OCI-LY1 (cell line): ENCODE data around the gene MTMR2.
A peak's percentile ranks its signal among the peaks of the same experiment; 100 is the strongest.

ENCODE experiments used
- H2AFZ ChIP-seq: fragments of 200-600 bp; sonication (generic), shearing (Covaris generic); 2 replicates; pipeline ENCODE4 v1.6.0; 2014; ENCODE audit warnings: antibody characterized with exemption, mild to moderate bottlenecking, low read length
- H3F3A ChIP-seq: fragments of 200-600 bp; sonication (generic), shearing (Covaris generic); 2 replicates; pipeline ENCODE4 v1.6.0; 2014; ENCODE audit warnings: mild to moderate bottlenecking, antibody characterized with exemption, low read length, moderate library complexity; ENCODE audit not compliant: insufficient read depth
- H3K27ac ChIP-seq: fragments of 200-600 bp; sonication (generic); 2 replicates; pipeline ENCODE4 v1.5.1; 2014; ENCODE audit warnings: low read length, mixed run types, mild to moderate bottlenecking, low read depth; ENCODE audit not compliant: poor library complexity, severe bottlenecking
- H3K27me3 ChIP-seq: fragments of 200-600 bp; sonication (generic); 2 replicates; pipeline ENCODE4 v1.6.0; 2014; ENCODE audit warnings: antibody characterized with exemption, mild to moderate bottlenecking, low read length, moderate library complexity; ENCODE audit not compliant: insufficient read depth
- H3K36me3 ChIP-seq: fragments of 200-600 bp; sonication (generic); 2 replicates; pipeline ENCODE4 v1.6.1; 2014; ENCODE audit warnings: mild to moderate bottlenecking, antibody characterized with exemption, low read length, moderate library complexity, mixed read lengths; ENCODE audit not compliant: insufficient read depth
- H3K4me1 ChIP-seq: fragments of 200-600 bp; sonication (generic); 2 replicates; pipeline ENCODE4 v1.5.1; 2014; ENCODE audit warnings: mild to moderate bottlenecking, low read length, moderate library complexity; ENCODE audit not compliant: insufficient read depth, severe bottlenecking
- H3K4me2 ChIP-seq: fragments of 200-600 bp; sonication (generic), shearing (Covaris generic); 2 replicates; pipeline ENCODE4 v1.6.1; 2014; ENCODE audit warnings: low read length
- H3K4me3 ChIP-seq: fragments of 200-600 bp; sonication (generic); 2 replicates; pipeline ENCODE4 v1.5.1; 2014; ENCODE audit warnings: low read length, low read depth, mild to moderate bottlenecking, mixed read lengths; ENCODE audit not compliant: poor library complexity, severe bottlenecking
- H3K79me2 ChIP-seq: fragments of 200-600 bp; shearing (Covaris generic); 2 replicates; pipeline ENCODE4 v1.6.1; 2016; ENCODE audit warnings: mixed run types, low read length, mixed read lengths; ENCODE audit not compliant: insufficient read depth
- H3K9ac ChIP-seq: fragments of 200-600 bp; sonication (generic), shearing (Covaris generic); 2 replicates; pipeline ENCODE4 v1.6.1; 2014; ENCODE audit warnings: mild to moderate bottlenecking, low read length, mixed read lengths
- H3K9me2 ChIP-seq: fragments of 200-600 bp; sonication (generic), shearing (Covaris generic); 2 replicates; pipeline ENCODE4 v1.6.1; 2014; ENCODE audit warnings: low read depth, mild to moderate bottlenecking, low read length, mixed read lengths
- H3K9me3 ChIP-seq: fragments of 200-600 bp; shearing (Covaris generic); 2 replicates; pipeline ENCODE4 v1.6.1; 2014; ENCODE audit warnings: low read length, mixed read lengths
- H4K20me1 ChIP-seq: fragments of 200-600 bp; sonication (generic), shearing (Covaris generic); 2 replicates; pipeline ENCODE4 v1.6.0; 2016; ENCODE audit warnings: mild to moderate bottlenecking, low read length; ENCODE audit not compliant: insufficient read depth
- EZH2 ChIP-seq: fragments of 200-600 bp; sonication (generic), shearing (Covaris generic); IDR thresholded peaks from 2 replicates; pipeline ENCODE4 v1.8.0; 2017; ENCODE audit warnings: borderline replicate concordance, mixed run types, mild to moderate bottlenecking, antibody characterized with exemption, low read length, moderate library complexity, mixed read lengths
- TF ChIP-seq, protein P1 (sequence below): fragments of 200-600 bp; sonication (generic), shearing (Covaris generic); IDR thresholded peaks from 2 replicates; pipeline ENCODE4 v1.5.1; 2017; ENCODE audit warnings: mild to moderate bottlenecking, antibody characterized with exemption, low read length, moderate library complexity, mixed read lengths

MTMR2 gene

DNA sequence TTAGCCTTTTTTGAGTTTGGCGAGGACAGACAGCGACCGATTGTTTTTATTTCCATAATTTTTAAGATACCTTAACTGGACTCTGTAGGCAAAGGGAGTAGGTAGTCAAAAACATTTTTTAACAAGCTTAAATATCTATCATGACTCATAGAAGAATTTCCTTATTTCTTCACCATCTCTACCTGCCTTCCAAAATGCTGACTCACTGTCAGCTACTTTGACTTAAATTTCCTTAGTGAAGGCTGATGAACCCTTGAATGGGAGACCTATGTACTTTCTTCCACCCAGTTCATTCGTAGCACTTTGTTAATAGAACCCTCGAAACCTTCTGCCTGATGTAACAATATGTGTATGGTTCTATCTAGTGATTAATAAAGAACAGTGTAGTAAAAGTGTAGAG lies 1.1 kb upstream of the MTMR2 start:
- TF ChIP-seq, protein P1, sequence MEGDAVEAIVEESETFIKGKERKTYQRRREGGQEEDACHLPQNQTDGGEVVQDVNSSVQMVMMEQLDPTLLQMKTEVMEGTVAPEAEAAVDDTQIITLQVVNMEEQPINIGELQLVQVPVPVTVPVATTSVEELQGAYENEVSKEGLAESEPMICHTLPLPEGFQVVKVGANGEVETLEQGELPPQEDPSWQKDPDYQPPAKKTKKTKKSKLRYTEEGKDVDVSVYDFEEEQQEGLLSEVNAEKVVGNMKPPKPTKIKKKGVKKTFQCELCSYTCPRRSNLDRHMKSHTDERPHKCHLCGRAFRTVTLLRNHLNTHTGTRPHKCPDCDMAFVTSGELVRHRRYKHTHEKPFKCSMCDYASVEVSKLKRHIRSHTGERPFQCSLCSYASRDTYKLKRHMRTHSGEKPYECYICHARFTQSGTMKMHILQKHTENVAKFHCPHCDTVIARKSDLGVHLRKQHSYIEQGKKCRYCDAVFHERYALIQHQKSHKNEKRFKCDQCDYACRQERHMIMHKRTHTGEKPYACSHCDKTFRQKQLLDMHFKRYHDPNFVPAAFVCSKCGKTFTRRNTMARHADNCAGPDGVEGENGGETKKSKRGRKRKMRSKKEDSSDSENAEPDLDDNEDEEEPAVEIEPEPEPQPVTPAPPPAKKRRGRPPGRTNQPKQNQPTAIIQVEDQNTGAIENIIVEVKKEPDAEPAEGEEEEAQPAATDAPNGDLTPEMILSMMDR, result no peak
- TF ChIP-seq EZH2, result no peak
- no peaks in the 10 kb centered on the region for H4K20me1 ChIP-seq
- no peak overlapping the region for H3K27ac ChIP-seq
- peaks cover 24% of the 10 kb centered on the region for H3K4me1 ChIP-seq
- H3K9ac ChIP-seq, result no peak overlapping the region
- H3K9me3 ChIP-seq, result no peaks in the 10 kb centered on the region
- no peaks in the 10 kb centered on the region for H3K79me2 ChIP-seq
- no peaks in the 10 kb centered on the region for H3K9me2 ChIP-seq
- no peaks in the 10 kb centered on the region for H3K27me3 ChIP-seq
- no peaks in the 10 kb centered on the region for H3F3A ChIP-seq
- peak overlapping the region; percentile 84 for H3K4me3 ChIP-seq
- H3K36me3 ChIP-seq, result no peaks in the 10 kb centered on the region
- no peak overlapping the region for H2AFZ ChIP-seq
- H3K4me2 ChIP-seq, result peak overlapping the region; percentile 86

DNA sequence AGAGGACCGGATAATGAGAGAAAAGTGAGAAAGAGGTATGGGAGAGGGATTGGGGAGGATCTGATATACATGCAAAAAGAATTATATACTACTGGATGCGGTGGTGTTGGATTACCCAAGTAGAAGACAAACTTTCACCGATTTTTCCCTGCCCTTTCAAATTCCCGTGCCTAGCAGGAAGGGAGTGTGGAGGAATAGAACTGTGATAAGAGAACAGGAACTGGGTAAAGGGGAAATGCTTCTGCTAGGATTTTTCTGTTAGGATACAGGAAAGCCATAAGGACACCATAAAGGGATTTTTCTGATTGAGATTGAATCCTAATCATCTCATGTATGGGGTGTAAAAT lies 480 bp upstream of the MTMR2 start:
- Histone ChIP-seq H4K20me1 (no peaks in the 10 kb centered on the region), H3K27me3 (no peaks in the 10 kb centered on the region), H3K9me2 (no peaks in the 10 kb centered on the region), H3K9me3 (no peaks in the 10 kb centered on the region), H2AFZ (peak overlapping the region; percentile 64), H3K79me2 (0 out of 2 replicates have a peak, but pooled peaks cover 2% of the 10 kb centered on the region), H3F3A (no peaks in the 10 kb centered on the region), H3K4me3 (peak overlapping the region; percentile 84), H3K4me1 (peaks cover 24% of the 10 kb centered on the region), H3K4me2 (peak overlapping the region; percentile 86), H3K9ac (peak overlapping the region; percentile 84), H3K27ac (peak overlapping the region; percentile 43), H3K36me3 (no peaks in the 10 kb centered on the region)
- TF ChIP-seq, protein P1, result no peak
- TF ChIP-seq EZH2, result no peak

DNA sequence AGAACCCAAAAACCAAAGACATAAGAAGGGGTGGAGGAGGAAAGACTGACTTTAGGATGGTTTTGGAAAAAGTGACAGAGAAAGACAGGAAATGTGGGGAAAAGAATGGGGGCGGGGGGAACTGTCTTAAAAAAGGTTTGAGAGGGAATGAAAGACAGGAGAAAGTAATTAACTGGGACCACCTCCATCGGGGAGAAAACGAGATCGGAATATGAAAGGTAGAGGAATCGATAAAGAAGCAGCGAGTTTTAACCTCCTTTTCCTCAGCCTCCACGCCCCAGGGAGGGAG lies 524 bp downstream of the MTMR2 start:
- no peaks in the 10 kb centered on the region for H3K9me3 ChIP-seq
- peak overlapping the region; percentile 86 for H3K4me2 ChIP-seq
- H3F3A ChIP-seq, result no peaks in the 10 kb centered on the region
- peak overlapping the region; percentile 84 for H3K4me3 ChIP-seq
- 0 out of 2 replicates have a peak, but pooled peaks cover 5% of the 10 kb centered on the region for H3K79me2 ChIP-seq
- H3K4me1 ChIP-seq, result peaks cover 24% of the 10 kb centered on the region
- peak overlapping the region; percentile 84 for H3K9ac ChIP-seq
- H3K27me3 ChIP-seq, result no peaks in the 10 kb centered on the region
- no peaks in the 10 kb centered on the region for H3K36me3 ChIP-seq
- peak overlapping the region; percentile 64 for H2AFZ ChIP-seq
- peak overlapping the region; percentile 43 for H3K27ac ChIP-seq
- no peak for TF ChIP-seq EZH2
- TF ChIP-seq, protein P1, result no peak
- H4K20me1 ChIP-seq, result no peaks in the 10 kb centered on the region
- no peaks in the 10 kb centered on the region for H3K9me2 ChIP-seq
